Stomach (tissue), 4 donors: ENCODE results near the gene INPP4B.

Experiments used
- CTCF ChIP-seq, 7 experiments: fragments of 450-650 bp in 4 of 7; fragments of 200-600 bp in 3 of 7; sonication (generic) in 3 of 7; IDR thresholded peaks; one replicate each; pipeline ENCODE4 v1.5.1; 2016 to 2019; ENCODE audit warnings: antibody characterized with exemption in 7 of 7, control low read depth in 2 of 7, mild to moderate bottlenecking in 1 of 7
- POLR2A ChIP-seq, 4 donors: fragments of 450-650 bp; IDR thresholded peaks; one replicate each; pipeline ENCODE4 v1.6.1; 2016; ENCODE audit warnings: antibody characterized with exemption in 4 of 4, control low read depth in 2 of 4, mild to moderate bottlenecking in 1 of 4, moderate library complexity in 1 of 4
- POLR2AphosphoS5 ChIP-seq, 3 donors: sonication (generic); formaldehyde crosslinking; IDR thresholded peaks; one replicate each; pipeline ENCODE4 v1.6.1; 2016; ENCODE audit warnings: antibody characterized with exemption in 3 of 3

- TF ChIP-seq CTCF (IDR thresholded peaks at IDR 0.05) (no peak), POLR2A (IDR thresholded peaks at IDR 0.05) (no peak), POLR2AphosphoS5 (IDR thresholded peaks at IDR 0.05) (no peak)
Measured at GRCh38 chr4:142129931-142130330, 716.2 kb downstream of the INPP4B start.
